HEK293 (cell line): ENCODE data around the gene PABPN1.

Source experiments
- YY1 ChIP-seq: fragments of 450-650 bp; formaldehyde crosslinking; IDR thresholded peaks from 2 replicates; pipeline ENCODE4 v1.5.1; 2018; ENCODE audit warnings: missing biosample characterization, missing genetic modification characterization
- TF ChIP-seq, protein P1 (sequence below): fragments of 450-650 bp; formaldehyde crosslinking; IDR thresholded peaks from 2 replicates; pipeline ENCODE4 v1.5.1; 2016; ENCODE audit warnings: missing biosample characterization, missing genetic modification characterization

DNA sequence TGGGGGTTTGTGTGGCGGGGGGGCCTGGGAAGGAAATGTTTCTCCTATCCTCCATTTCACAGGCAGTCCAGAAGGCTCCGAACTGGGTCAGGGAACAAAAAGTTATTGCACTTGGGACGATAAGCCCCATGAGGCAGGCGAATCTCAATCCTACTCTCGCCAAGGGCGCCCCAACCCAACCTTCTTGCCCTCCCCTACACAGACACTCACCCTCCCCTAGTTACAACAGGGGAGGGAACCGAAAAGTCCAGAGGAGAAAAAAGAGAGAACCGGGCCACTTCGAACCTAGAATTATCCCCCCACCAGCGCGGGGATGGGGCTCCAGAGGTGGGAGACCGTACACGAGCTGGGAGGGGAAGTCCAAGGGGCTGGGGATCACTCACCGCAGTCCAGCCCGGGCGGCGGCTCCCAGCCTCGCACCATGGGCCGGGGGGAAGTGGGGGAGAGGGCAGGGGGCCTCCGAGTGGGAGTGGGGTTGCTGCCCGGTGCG is 35.7 kb upstream of the PABPN1 start:
- TF ChIP-seq, protein P1, sequence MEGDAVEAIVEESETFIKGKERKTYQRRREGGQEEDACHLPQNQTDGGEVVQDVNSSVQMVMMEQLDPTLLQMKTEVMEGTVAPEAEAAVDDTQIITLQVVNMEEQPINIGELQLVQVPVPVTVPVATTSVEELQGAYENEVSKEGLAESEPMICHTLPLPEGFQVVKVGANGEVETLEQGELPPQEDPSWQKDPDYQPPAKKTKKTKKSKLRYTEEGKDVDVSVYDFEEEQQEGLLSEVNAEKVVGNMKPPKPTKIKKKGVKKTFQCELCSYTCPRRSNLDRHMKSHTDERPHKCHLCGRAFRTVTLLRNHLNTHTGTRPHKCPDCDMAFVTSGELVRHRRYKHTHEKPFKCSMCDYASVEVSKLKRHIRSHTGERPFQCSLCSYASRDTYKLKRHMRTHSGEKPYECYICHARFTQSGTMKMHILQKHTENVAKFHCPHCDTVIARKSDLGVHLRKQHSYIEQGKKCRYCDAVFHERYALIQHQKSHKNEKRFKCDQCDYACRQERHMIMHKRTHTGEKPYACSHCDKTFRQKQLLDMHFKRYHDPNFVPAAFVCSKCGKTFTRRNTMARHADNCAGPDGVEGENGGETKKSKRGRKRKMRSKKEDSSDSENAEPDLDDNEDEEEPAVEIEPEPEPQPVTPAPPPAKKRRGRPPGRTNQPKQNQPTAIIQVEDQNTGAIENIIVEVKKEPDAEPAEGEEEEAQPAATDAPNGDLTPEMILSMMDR (tag by site-specific recombination): no peak
- TF ChIP-seq YY1 (tag by site-specific recombination): no peak
